Measurements from ENCODE around the gene PXK.

- TF ChIP-seq POLR2A (IDR thresholded peaks at IDR 0.05) (no peak), CTCF (IDR thresholded peaks at IDR 0.05) (no peak)
These were observed 136.4 kb downstream of the PXK start for GRCh38 chr3:58469096-58469495.
